Stimulated activated naive CD4-positive, alpha-beta T cell treated with Interleukin-2 at 50 U/mL for 16 hours (primary cell): ENCODE data around the gene NFKBIA.
"Not testable (repeated sequence)": the region's sequence is repeated elsewhere in the genome, so short reads cannot be mapped to it uniquely, and the experiment has no call there.

Experiments
- DNase-seq: peaks from one replicate; lab custom pipeline; 2025; lab: John Stamatoyannopoulos, UW

NFKBIA gene

DNA sequence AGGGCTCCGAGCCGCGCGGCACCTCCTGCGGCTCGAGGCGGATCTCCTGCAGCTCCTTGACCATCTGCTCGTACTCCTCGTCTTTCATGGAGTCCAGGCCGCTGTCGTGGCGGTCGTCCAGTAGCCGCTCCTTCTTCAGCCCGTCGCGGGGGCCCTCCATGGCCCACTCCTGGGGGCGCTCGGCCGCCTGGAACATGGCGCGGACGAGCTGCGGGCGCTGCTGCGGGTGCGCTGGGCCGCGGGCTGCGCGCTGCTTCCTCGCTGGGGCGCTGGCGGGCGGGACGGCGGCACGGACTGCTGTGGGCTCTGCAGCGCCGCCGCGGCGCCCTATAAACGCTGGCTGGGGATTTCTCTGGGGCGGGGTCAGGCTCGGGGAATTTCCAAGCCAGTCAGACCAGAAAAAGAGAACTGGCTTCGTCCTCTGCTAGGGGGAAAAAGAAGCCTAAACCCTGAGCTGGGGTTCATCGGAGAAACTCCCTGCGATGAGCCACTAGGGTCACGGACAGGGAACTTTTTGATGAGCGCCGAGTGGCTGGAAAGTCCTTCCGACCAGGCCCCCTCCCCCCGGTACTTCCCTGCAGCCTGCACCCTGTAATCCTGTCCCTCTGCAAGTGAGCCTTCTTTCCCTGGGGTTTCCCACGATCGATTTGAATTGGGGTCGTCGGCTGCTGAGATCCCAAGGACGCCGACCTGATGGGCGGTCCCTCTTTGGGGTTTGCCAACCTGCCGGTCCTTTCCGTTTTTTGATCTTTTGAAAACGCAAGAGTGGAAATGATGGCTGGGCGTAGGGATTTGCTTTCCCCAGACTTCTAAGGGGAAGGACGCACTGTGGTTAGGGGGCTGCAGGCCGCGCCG lies at the start of gene NFKBIA:
Gene NFKBIA (minus strand): TSS at position 301 of the 855 bp plus-strand sequence. CDS start 105 bp downstream, at position 196.
- DNase-seq = peak; percentile 91

- no peak for DNase-seq
These were observed 41.9 kb upstream of the NFKBIA start for GRCh38 chr14:35446450-35446849.

- DNase-seq = no peak
These were observed 39.6 kb upstream of the NFKBIA start for GRCh38 chr14:35444104-35444503.

GRCh38 chr14:35441160-35441559 lies 36.6 kb upstream of the NFKBIA start:
- no peak for DNase-seq

DNA sequence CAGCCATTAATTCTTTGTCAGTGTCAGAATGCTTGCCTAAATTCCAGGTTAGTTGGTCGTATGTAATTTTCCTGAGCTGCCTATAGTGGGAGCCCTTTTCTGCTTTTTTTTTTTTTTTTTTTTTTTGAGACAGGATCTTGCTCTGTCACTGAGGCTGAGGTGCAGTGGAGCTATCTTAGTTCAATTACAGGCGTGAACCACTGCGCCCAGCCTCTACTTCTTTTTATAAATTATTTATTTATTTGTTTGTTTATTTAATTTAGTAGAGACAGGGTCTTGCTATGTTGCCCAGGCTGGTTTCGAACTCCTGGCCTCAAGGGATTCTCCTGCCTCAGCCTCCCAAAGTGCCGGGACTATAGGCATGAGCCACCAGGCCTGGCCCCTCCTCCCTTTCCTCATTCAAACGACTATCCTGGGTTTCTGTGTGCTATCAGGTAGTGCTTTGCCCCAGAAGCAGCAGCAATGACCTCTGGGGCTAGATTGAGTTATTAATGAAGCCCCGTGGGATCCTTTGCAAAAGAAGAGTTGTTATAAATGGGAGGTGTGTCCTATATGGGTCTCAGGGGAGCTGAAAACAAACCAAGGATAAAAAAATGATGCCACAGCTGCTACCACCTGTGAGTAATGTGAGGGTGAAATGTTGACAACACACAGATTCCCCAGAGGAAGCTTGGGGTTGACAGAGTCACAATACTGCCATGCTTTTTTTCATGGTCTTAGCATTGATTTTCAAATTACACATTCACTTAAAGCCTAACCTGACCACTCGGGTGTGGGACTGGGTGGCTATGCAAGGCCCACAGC lies 34.6 kb upstream of the NFKBIA start:
- no peak for DNase-seq

DNA sequence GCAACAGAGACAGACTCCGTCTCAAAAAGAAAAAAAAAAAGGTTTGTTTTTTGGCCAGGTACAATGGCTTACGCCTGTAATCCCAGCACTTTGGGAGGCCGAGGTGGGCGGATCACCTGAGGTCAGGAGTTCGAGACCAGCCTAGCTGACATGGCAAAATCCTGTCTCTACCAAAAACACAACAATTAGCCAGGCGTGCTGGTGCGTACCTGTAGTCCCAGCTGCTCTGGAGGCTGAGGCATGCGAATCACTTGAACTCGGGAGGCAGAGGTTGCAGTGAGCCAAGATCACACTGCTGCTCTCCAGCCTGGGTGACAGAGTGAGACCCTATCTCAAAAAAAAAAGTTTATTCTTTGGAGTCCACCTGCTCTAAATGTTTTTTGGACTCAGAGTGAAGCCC lies 33.9 kb upstream of the NFKBIA start:
- not testable (repeated sequence) for DNase-seq

DNA sequence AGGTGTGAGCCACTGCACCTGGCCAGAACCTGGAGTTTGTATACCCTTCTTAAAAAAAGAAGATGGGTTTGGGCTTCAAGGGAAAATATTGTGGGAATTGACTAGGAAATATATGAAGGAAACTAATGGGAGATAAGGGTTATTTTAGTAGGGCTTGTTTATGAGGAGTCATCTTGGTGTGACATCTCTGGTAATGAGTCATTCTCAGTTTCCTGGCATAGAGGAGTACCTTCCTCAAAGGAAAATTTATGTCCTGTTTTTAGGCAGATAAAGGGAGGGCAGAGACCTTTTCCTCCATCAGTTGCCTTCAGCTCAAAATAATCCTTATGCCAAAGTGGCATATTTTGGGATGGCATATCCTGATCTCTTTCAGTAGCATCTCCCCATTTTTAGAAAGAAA lies 30.6 kb upstream of the NFKBIA start:
- no peak for DNase-seq

DNA sequence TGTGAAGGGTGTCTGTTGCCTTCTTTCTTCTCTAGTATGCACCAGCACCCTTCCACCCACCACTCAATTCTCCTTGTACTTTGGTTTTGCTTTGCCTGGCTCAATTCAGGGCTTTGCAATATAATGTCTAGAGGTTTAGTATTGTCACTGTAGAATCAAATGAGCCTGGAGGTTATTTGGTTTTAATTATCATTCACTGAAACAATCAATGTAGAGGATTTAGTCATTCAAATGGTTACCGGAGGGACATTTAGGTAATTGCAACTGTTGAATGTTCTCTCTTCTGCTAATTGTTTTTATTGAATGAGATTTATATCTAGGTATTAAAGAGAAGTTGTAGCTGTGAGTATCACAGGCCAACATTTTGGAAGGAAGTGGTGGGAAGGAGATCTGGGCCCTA lies 29.3 kb upstream of the NFKBIA start:
- DNase-seq = no peak

DNA sequence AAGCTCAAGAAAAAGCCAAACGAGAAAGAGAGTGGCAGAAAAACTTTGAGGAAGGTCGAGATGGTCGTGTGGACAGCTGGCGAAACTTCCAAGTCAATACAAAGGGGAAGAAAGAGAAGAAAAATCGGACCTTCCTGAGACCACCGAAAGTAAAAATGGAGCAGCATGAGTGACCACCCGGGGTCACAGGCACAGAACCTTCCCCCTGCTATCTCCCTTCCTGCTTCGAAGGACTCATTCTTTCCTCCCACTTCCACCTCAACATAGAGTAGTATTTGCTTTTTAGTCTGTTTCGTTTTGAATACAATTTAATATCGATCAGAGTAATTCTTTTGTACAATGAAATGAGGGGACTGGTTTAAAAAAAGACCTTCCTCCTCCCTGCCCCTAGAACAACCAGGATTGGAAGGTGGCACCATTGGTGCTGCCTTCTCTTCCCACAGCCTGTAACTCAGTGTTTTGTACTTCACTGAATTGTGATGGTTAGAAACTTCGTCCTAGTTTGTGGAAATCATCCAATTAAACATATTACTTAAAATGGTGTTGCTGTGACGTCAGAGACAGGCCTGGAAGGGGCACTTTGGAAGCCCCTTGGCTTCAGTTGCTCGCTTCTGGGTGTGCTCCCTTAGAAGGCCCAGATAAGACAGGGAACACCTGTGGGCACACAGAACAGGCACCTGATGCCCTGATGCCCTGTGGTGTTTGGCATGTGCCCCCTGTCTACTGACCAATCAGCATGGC lies 26.1 kb upstream of the NFKBIA start:
- DNase-seq = no peak

- DNase-seq = no peak
These were observed 25.4 kb upstream of the NFKBIA start for GRCh38 chr14:35429951-35430350.

DNA sequence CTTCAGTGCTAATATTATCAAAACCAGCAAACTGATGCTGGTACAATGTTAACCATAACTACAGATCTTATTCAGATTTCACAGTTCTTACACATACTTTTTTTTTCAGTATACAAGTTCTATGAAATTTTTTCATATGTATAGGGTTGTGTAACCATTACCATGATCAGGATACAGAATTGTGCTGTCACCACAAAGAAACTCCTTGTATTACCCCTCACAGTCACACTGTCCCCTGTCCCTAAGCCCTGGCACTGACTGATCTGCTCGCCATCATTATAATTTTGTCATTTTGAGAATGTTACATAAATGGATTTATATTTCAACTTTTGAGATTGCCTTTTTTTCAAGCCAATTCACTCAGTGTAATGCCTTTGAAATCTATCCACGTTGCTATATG lies 21.3 kb upstream of the NFKBIA start:
- no peak for DNase-seq

GRCh38 chr14:35423621-35424020 lies 19.1 kb upstream of the NFKBIA start:
- no peak for DNase-seq

GRCh38 chr14:35420036-35420811 lies 15.7 kb upstream of the NFKBIA start:
- no peak for DNase-seq

DNA sequence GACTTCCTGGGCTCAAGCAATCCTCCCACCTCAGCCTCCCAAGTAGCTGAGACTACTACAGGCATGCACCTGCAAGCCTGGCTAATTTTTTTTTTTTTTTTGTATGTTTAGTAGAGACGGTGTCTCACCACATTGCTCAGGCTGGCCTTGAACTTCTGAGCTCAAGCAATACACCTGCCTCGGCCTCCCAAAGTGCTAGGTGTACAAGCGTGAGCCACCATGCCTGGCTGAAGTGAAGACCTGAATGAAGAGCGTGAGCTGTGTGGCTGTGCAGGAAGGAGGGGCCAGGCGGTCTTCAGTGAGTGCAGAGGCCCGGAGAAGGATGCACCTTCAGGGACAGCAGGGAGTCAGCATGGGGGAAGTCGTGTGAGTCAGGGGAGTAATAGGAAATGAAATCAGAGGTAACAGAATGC lies 14.9 kb upstream of the NFKBIA start:
- DNase-seq = no peak

- DNase-seq = no peak
These were observed 13.5 kb upstream of the NFKBIA start for GRCh38 chr14:35418093-35418492.

DNA sequence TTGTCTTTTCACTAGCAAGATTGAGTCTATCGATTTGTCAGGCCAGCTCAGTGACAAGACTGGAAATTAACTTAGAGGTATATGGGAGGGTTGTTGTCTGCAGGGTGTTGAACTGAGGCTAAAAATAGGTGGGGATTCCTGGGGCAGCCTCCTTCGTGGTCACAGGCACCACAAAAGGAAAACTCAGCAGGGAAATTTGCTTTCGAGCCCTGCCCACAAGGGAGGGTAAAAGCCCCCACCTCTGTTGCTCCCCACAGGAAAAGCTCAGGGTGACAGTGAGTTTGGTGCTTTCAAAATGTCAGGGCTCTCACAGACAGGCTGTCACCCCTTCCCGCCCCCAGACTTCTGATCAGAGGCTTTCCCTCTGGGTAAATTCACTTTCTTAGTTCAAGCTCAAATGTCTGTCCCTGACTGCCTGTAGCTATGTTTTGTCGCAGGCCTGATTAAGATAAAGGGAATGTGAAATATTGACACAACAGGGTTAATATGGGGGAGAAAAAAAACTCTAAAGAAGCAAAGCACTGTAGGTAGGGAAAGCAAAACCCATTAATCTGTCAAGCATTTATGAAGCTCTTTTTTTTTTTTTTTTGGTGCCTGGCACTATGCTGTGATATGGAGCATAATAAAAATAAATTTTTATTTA lies 11.7 kb upstream of the NFKBIA start:
- DNase-seq = peak; percentile 80

DNA sequence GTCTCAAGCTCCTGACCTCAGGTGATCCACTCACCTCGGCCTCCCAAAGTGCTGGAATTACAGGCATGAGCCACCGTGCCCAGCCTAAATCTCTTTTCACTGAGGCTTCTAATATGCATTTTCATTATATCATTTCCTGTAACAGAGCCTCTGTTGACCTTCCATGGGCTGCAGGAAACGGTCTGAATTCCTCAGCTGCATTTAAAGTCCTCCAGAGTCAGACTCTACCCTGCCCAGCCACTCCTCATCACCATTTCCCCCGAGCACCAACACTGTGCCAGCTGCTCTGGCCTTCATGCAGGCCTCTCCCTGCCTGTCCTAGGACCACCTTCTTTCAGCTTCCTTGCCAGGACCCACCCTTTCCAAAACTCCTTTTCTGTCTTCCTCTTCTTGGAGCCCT lies 9.8 kb upstream of the NFKBIA start:
- no peak for DNase-seq

- no peak for DNase-seq
These were observed 7.9 kb upstream of the NFKBIA start for GRCh38 chr14:35412272-35413056.

DNA sequence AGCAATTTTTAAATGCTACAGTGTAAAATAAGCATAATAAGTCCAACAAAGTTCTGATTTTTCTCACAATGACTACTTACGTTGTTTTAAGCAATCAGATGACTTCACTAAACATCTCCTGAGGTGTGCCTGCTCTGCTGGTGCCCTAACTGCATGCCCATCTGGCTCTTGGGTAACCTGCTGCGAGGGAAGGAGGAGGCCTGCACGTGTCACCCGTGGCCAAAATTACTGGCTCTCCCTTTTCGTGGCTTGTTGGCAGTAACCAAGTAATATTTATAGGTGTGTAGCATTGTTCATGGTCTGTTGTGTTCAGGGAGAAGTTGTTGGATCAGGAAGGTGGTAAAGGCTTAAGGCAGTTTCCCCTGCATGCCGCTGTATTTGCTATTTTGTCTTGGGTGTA lies 6.3 kb upstream of the NFKBIA start:
- DNase-seq = no peak

DNA sequence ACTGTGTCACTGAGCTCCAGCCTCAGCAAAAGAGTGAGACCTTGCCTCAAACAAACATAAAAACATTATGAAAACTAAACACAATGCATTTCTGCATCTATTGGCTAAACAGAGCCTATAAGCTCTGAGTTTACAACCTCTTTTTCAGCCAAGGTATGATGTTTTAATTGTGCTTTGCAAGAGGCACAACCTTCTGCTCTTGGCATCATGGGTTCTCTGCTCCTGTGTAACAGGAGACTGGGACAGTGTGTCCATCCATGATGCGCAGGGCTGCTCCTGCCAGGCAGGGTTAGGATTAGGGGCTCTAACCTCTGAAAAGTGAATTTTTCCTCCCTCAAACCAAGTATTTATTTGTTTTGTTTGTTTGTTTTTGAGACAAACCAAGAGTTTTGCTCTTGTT lies 5.0 kb upstream of the NFKBIA start:
- no peak for DNase-seq
